ENCODE data around the gene ZNF491.
"Not testable (repeated sequence)": the region's sequence is repeated elsewhere in the genome, so short reads cannot be mapped to it uniquely, and the experiment has no call there.

Gene ZNF491

DNA sequence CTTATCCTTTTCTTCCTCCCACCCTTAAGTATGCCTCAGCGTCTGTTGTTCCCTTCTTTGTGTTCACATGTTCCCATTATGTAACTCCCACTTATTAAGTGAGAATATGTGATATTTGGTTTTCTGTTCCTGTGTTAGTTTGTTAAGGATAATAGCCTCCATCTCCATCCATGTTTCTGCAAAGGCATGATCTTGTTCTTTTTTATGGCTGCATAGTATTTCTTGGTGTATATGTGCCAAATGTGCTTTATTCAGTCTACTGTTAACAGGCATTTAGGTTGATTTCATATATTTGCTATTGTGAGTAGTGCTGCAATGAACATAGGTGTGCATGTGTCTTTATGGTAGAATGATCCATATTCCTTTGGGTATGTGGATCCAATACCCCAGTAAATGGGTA lies 34.7 kb upstream of the ZNF491 start:
- TF ChIP-seq, protein P1, sequence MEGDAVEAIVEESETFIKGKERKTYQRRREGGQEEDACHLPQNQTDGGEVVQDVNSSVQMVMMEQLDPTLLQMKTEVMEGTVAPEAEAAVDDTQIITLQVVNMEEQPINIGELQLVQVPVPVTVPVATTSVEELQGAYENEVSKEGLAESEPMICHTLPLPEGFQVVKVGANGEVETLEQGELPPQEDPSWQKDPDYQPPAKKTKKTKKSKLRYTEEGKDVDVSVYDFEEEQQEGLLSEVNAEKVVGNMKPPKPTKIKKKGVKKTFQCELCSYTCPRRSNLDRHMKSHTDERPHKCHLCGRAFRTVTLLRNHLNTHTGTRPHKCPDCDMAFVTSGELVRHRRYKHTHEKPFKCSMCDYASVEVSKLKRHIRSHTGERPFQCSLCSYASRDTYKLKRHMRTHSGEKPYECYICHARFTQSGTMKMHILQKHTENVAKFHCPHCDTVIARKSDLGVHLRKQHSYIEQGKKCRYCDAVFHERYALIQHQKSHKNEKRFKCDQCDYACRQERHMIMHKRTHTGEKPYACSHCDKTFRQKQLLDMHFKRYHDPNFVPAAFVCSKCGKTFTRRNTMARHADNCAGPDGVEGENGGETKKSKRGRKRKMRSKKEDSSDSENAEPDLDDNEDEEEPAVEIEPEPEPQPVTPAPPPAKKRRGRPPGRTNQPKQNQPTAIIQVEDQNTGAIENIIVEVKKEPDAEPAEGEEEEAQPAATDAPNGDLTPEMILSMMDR (conservative IDR thresholded peaks at IDR 0.05; ENCODE audit: low read depth, low read length), result no peak

DNA sequence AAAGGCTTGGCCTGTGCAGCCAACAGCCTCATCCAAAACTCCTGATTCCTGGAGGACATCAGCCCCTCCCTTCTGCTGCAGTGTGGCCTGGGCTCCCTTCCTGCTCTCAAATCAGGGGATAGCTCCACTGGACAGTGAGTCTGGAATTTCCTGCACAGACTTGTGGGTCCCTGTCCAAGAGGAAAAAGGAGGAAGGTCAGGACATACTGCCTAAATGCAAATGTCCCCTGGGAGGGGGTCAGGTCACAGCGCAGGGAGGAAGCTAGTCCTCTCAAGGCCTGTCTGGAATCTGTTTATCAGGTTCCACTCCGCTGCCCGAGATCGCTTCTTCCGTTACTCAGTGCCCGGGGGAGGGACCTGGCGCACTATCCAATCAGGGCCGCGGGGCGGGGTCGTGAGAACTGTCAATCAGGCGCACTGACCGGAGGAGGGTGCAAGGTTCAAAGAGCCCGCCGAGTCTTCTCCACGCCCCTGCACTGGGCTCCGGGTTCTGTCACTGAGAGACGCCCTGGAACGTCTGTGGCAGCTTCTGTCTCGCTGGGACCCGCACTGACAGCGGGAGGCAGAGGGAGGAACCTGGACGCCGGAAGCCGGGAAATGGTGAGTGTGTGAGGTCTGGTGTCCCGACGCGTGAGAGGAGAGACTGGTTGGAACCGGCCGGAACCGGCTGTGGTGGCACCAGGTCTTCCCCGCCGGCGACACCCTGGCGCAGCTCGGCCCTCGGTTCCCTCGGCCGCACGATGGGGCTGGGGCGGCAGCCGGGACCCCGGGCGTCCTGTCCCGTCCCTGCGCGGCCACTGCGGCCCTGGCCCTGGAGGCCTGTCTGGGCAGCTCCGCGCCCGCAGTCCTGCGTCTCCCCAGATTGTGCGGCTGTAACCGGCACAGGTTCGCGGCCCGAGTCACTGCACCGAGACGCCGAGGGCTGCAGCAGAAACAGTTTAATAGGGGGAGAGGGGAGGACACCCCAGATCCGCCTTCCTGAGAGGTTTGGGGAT lies 31.4 kb upstream of the ZNF491 start, which contains the start of gene ZNF441:
ZNF441 (plus strand) TSS at position 404 of the 995 bp plus-strand sequence; CDS start at position 598, 194 bp downstream.
- TF ChIP-seq, protein P1 (conservative IDR thresholded peaks at IDR 0.05; ENCODE audit: low read depth, low read length), result no peak

More for the DNA sequence above, 34.7 kb upstream of the ZNF491 start:
- no peak overlapping the region for H3K4me3 ChIP-seq (ENCODE audit: low read length)
- no peak for DNase-seq (ENCODE audit: low read depth)

DNA sequence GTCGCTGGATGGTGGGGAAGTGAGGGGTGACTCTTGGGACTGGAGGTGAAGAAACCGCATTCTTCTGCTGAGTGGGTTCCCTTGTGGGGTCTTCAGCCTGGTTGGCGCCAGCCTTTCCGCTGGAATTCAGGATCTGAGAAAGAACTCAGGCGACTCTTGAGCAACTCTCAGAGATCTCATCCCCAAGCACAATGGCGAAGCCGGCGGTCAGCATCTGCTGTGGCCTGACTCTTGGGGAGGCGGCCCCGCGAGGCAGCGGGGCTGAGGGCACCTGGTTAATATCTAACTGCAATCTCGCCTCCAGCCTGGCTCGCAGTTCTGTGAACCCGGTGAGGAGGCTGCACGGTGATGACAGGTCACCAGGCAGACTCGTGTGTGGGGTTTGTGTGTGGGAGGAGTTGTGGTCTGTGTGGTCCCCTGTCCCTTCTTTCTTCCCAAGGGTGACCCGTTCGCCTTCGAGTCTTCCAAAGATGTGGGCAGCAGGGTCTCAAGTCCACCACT lies 30.6 kb upstream of the ZNF491 start:
- TF ChIP-seq, protein P1 (conservative IDR thresholded peaks at IDR 0.05; ENCODE audit: low read depth, low read length), result no peak
- DNase-seq (ENCODE audit: low read depth), result no peak
- H3K4me3 ChIP-seq (ENCODE audit: low read length), result peak overlapping the region; percentile 91

More for the DNA sequence above, 31.4 kb upstream of the ZNF491 start, which contains the start of gene ZNF441:
- H3K4me3 ChIP-seq (ENCODE audit: low read length), result peak within 1 kb of the TSS; percentile 91
- peak; percentile 60 for DNase-seq (ENCODE audit: low read depth)

DNA sequence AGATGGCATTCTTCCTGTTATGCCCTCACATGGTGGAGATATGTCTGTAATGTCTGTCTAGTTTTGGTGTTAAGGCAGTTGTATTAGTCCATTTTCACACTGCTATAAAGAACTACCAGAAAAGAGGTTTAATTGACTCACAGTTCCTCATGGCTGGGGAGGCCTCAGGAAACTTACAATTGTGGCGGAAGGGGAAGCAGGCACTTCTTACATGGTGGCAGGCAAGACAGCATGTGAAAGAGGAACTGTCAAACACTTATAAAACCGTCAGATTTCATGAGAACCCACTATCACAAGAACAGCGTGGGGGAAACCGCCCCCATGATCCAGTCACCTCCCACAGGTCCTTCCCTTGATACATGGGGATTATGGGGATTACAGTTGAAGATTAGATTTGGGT lies 28.3 kb upstream of the ZNF491 start:
- H3K4me3 ChIP-seq (ENCODE audit: low read length), result no peak overlapping the region
- DNase-seq (ENCODE audit: low read depth), result no peak
- TF ChIP-seq, protein P1 (conservative IDR thresholded peaks at IDR 0.05; ENCODE audit: low read depth, low read length), result no peak

DNA sequence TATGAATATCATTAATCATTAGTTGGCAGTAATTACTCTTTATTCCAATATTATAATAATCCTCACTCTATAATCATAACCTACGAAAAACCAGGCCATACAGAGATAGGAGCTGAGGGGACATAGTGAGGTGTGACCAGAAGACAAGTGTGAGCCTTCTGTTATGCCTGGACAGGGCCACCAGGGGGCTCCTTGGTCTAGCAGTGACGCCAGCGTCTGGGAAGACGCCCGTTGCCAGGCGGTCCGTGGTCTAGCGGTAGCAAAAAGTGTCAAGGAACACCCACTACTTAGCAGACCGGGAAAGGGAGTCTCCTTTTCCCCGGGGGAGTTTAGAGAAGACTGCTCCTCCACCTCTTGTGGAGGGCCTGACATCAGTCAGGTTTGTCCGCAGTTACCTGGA lies 26.8 kb upstream of the ZNF491 start:
- H3K4me3 ChIP-seq (ENCODE audit: low read length); DNase-seq (ENCODE audit: low read depth): not testable (repeated sequence)
- TF ChIP-seq, protein P1 (conservative IDR thresholded peaks at IDR 0.05; ENCODE audit: low read depth, low read length), result peak; percentile 17

DNA sequence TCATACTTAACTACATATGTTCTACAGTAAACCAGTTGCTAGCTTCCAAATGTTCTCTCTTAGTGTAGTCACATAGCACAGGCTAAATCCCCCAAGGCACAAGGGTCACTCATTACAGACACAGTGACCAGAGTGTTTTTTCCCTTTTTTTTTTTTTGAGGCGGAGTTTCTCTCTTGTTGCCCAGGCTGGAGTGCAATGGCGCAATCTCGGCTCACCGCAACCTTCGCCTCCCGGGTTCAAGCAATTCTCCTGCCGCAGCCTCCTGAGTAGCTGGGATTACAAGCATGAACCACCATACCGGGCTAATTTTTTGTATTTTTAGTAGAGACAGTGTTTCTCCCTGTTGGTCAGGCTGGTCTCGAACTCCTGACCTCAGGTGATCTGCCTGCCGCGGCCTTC lies 21.7 kb upstream of the ZNF491 start:
- not testable (repeated sequence) for H3K4me3 ChIP-seq (ENCODE audit: low read length); DNase-seq (ENCODE audit: low read depth)

DNA sequence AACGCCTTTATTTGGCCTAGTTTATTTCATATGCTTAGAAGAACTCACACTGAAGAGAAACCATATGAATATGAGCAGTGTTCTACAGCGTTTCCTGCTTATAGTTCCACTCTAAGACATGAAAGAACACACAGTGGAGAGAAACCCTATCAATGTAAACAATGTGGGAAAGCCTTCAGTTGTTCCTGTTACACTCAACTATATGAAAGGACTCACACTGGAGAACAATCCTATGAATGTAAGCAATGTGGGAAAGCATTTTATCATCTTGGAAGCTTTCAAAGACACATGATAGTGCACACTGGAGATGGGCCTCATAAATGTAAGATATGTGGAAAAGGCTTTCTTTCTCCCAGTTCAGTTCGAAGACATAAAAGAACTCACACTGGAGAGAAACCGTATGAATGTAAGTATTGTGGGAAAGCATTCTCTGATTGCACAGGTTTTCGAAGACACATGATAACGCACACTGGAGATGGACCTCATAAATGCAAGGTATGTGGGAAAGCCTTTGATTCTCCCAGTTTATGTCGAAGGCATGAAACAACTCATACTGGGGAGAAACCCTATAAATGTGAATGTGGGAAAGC lies 17.8 kb upstream of the ZNF491 start:
- H3K4me3 ChIP-seq (ENCODE audit: low read length), result no peak overlapping the region
- TF ChIP-seq, protein P1 (conservative IDR thresholded peaks at IDR 0.05; ENCODE audit: low read depth, low read length), result no peak

More for the DNA sequence above, 17.8 kb upstream of the ZNF491 start:
- no peak for DNase-seq (ENCODE audit: low read depth)

Data from retinal pigment epithelial cell (primary cell).